GM19328 (cell line): ENCODE data around the gene SLC39A9.

Source experiments
- ATAC-seq: cut with Tn5 transposase; IDR thresholded peaks from one replicate; pipeline ENCODE4 v1.9.1; 2021; ENCODE audit warnings: mild to moderate bottlenecking, moderate library complexity; ENCODE audit not compliant: unreplicated experiment

Gene SLC39A9, protein sequence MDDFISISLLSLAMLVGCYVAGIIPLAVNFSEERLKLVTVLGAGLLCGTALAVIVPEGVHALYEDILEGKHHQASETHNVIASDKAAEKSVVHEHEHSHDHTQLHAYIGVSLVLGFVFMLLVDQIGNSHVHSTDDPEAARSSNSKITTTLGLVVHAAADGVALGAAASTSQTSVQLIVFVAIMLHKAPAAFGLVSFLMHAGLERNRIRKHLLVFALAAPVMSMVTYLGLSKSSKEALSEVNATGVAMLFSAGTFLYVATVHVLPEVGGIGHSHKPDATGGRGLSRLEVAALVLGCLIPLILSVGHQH

GRCh38 chr14:69398053-69398817 is at the start of gene SLC39A9, which contains the start of gene ERH:
TSS of gene SLC39A9 (plus strand) at chr14:69398692. CDS start at chr14:69399370, 678 bp downstream.
TSS of gene ERH (minus strand) at chr14:69398299. CDS start at chr14:69398233, 66 bp downstream.
- peak; percentile 83 for ATAC-seq

- ATAC-seq, result no peak
These were observed 49.3 kb upstream of the SLC39A9 start for GRCh38 chr14:69349091-69349777.

DNA sequence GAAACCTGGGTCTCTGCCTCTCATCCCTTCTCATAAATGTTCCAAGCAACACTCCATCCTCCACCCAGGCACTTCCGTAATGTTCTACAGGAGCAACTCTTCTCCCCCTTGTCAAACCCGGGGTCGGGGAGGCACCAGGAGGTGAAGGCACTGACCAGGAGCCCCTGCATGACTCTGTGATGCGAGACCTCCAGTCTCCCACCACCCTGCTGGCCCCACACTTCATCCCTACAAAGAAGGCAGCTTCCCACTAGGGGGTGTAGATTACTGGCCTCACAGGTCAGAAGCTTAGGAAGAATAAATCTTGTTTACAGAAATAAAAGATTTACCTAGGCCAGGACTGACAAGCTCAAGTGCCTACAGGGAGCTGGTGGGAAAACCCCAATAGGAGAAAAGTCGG is 47.6 kb upstream of the SLC39A9 start:
- ATAC-seq, result no peak

GRCh38 chr14:69351385-69351784 is 47.1 kb upstream of the SLC39A9 start:
- no peak for ATAC-seq

GRCh38 chr14:69351911-69352310 is 46.6 kb upstream of the SLC39A9 start:
- no peak for ATAC-seq

- no peak for ATAC-seq
These were observed 45.3 kb upstream of the SLC39A9 start for GRCh38 chr14:69353168-69353567.

GRCh38 chr14:69354383-69355153 is 43.9 kb upstream of the SLC39A9 start:
- peak; percentile 78 for ATAC-seq

DNA sequence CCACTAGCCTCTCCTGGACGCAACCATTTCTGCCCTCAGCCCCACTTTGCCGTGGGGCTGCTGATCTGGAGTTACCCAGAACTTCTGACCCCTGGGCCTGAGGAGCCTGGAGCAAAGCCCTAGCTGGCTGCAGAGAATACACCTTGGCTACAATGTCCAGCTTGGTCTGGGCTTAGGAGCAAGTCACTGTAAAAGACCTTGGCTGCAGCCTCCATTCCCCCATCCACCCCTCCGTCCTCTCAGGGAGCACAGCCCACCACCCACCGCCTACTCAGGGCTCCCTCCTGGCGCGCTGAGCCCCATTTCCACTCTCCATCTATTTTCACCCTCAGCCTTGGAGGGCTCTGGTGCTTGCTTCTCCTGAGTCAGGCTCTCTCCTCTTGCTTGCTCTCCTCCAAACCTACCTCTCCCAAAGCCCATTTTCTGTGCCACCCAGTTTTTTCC is 43.3 kb upstream of the SLC39A9 start:
- ATAC-seq, result no peak

GRCh38 chr14:69355607-69356281 is 42.7 kb upstream of the SLC39A9 start:
- ATAC-seq, result no peak

DNA sequence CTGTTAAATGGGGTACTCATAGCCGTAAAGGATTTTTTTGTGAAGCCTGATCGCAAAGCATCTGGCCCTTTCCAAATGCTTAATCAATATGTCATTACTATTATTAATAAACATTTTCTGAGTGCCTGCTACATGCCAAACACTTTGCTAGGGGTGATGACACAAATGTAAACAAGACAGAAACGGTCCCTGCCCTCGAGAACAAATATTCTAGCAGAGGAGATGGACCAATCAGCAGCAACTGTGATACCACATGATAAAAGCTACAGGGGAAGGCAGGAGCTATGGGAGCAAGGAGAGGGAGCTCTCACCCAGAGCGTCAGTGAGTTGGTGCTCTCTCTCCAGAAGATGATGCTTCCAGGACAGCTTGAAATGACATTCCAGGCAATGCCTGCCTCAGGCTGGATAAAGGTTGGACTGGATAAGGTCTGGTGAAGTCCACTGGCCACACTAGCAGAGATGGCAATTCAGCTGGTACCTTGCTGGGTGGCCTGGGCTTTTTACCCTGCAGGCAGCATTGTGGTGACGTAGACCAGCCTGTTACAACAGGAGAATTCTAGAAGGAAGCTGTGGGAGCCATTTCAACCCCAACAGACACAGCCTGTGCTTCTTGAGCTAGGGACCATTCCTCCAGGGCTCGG is 41.5 kb upstream of the SLC39A9 start:
- ATAC-seq, result no peak

DNA sequence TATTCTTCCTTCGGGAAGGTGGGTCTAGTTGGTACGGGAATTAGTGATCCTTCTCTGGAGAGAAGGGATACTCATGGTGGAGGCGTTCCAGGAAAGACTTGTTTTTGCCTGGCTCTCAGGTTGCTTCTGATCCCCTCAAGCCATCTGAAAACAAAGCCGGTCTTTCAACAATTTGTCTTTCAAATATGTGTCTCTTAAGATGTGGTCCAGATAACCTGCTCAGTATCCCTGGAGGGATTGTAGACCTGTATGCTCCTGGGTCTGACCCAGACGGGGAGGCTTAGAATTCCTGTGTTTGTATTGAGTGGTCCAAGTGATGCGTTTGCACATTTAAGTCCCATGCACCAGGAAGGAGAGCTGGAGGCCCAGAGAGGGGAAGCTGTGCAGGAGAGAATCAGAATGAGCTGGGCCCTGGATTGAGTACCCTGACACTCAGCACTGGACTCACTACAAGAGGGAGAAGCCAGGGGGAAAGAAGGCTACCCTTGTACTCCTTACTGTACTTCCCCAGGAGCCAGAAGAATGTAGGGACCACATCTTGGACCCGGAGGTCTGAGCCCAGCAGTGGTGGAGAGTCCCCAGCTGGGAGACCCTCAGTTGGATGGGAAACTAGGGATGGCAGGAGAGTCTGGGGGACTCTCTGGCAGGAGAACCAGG is 40.8 kb upstream of the SLC39A9 start:
- ATAC-seq, result no peak

DNA sequence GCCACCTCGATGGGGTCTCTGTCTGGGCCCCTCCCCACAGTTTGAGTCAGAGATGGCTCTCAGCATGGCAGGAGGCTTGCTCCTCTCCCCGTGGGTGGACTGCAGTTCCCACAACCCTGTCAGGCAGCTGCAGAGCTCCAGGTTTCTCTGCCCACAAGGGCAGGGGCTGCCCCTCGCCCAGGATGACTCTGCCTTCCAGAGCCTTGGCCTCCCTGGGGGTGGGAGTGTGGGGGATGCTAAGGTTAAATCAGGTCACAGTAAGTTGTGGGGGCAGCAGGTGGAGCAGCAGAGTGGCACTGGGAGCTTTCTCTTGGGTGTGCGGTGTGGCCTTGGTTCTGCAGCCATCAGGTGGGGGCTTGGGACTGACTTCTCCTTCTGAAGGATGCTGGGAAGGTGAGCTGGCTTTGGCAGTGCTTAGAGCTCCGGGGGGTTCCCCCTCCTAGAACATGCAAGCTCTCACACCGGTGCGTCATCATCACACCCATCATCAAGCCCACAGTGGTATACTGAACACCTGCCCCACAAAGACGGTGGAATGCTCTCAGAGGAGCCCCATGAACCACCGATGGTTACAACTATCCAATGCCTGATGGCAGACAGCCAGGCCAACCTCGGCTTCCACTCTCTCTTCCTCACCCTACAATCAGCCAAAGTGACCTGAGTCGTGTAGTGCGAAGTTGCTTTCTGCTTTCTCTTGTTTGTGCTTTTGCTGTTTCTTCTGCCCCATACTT is 40.1 kb upstream of the SLC39A9 start:
- no peak for ATAC-seq

DNA sequence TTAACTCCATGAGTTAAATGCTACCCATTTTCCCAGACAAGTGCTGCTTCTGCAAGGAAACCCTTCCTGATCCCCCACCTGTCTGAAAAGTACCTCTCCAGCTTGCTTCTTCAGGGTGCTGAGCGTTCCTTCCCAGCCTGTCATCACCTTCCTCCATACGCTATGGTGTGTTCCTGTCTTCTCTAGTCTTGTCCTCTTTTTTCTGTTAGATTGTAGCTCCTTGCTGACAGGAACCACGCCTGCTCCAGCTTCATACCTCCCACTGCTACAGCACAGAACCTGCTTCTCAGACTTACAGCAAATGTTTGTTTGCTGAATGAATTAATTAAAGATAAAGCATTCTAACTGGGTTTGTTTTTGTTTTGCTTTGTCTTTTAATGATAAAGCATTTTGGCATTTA is 39.5 kb upstream of the SLC39A9 start:
- ATAC-seq, result no peak

GRCh38 chr14:69360438-69361108 is 37.9 kb upstream of the SLC39A9 start:
- ATAC-seq, result no peak

DNA sequence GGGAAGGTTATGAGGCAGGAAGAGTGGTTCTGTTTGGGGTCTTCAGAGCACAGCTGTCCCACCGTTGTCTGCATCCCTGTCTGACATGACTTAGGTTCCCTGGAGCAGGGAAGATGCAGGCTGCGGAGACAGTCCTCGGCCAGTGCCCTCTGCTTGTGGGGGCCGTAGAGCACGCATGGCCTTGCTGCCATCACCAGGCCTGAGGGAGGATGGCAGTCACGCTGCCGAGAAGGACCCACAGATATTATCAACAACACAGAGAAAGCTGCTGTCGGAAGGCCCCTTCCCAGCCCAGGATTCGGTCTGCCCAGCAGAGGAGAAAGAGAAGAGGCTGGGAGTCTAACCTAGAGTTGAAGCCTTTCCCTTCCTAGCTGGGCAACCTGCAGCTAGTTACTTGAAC is 35.4 kb upstream of the SLC39A9 start:
- no peak for ATAC-seq

GRCh38 chr14:69363964-69364363 is 34.5 kb upstream of the SLC39A9 start:
- no peak for ATAC-seq

GRCh38 chr14:69364378-69364777 is 34.1 kb upstream of the SLC39A9 start:
- no peak for ATAC-seq

DNA sequence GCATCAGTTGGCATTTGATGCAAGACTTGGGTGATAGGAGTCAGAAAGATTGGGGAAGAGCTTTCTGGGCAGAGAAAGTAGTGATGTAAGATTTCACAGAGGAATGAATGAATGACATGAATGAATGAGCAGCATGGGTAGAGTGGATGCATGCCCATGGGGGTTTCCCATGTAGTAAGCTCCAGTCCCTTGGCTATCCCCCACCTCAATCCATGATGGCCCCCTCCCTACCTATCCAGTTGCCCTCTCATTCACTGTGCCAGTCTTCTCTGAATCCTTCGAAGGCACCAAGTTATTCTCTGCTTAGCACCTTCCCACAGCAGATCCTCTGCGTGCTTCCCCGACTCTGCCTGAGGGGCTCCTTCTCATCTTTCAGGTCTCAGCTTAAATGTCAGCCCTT is 32.4 kb upstream of the SLC39A9 start:
- no peak for ATAC-seq
